Kidney epithelial cell (primary cell): Measurements from ENCODE around the gene ANKRD28. TPM values are rescaled to one million over a fixed set of nuclear protein-coding genes. Genes with fewer than 3 reads are reported as not detected.
"Not testable (repeated sequence)": the region's sequence is repeated elsewhere in the genome, so short reads cannot be mapped to it uniquely, and the experiment has no call there.

Source experiments
- DNase-seq: peaks from one replicate; pipeline ENCODE4 v3.0.0-alpha.2; 2010; ENCODE audit warnings: low read depth
- H3K27me3 ChIP-seq: 2 replicates; pipeline ENCODE4 v1.6.0; 2011; ENCODE audit warnings: low read length; ENCODE audit not compliant: control insufficient read depth, insufficient read depth
- H3K36me3 ChIP-seq: 2 replicates; pipeline ENCODE4 v1.5.1; 2011; ENCODE audit warnings: low read length; ENCODE audit not compliant: control insufficient read depth, insufficient read depth
- H3K4me3 ChIP-seq: 2 replicates; pipeline ENCODE4 v1.5.1; 2011; ENCODE audit warnings: low read depth, mild to moderate bottlenecking, control low read depth, low read length
- CTCF ChIP-seq: IDR thresholded peaks from 2 replicates; pipeline ENCODE4 v1.5.1; 2011; ENCODE audit warnings: mild to moderate bottlenecking, moderate library complexity, low read length, control low read depth, inconsistent platforms; ENCODE audit not compliant: insufficient read depth, poor library complexity, severe bottlenecking
- total RNA-seq: library from RNA; depleted of rRNA; stranded (reverse); fragments of >200 nt; gene quantifications from 2 replicates; pipeline ENCODE4 v1.2.3, GENCODE V29; 2015

ANKRD28 gene
- total RNA-seq, 1 donor from 2014 or later: 27.4 TPM

DNA sequence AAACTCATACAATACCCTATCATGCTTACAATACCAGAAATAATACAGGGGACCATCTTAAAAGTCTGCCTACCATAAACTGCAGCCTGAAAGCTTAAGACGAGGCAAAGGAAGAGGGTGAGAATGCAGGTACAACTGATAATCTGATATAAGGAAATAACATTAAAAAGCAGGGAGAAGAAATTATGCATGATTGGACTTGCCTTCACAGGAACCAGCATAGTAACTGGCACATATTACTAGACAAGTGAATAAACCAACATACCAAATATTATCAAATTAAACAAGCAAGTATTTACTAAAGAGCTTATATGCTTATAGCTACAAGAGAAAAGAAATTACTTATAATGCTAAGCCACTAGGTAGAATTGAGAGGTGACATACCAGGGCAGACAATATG, 18.7 kb downstream of the ANKRD28 start:
- Histone ChIP-seq H3K4me3 (no peak overlapping the region), H3K27me3 (no peaks in the 10 kb centered on the region), H3K36me3 (no peaks in the 10 kb centered on the region)
- DNase-seq: no peak
- no peak for TF ChIP-seq CTCF

- Histone ChIP-seq H3K36me3 (no peaks in the 10 kb centered on the region), H3K4me3 (no peak overlapping the region), H3K27me3 (no peaks in the 10 kb centered on the region)
- no peak for TF ChIP-seq CTCF
- no peak for DNase-seq
Measured at GRCh38 chr3:15778332-15778858, 19.4 kb downstream of the ANKRD28 start.

DNA sequence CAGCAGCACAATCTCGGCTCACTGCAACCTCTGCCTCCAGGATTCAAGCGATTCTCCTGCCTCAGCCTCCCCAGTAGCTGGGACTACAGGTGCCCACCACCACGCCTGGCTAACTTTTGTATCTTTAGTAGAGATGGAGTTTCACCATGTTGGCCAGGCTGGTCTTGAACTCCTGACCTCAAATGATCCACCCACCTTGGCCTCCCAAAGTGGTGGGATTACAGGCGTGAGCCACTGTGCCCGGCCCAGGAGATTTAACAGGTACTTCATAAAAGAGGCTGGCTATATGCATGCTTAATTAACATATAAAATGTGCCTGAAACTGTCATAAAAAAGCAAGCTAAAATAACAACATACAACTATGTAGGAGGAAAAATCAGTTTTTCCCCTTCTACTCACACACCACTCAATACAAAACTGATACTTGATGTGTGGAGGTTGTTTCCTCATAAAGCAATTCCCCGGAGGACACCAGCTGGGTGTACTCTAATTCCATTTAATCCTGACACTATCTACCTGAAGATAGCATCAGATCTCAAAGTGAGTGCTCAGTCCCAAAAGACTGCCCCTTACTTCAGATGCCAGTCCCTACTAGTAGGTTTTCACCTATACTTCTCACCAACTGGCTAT, 22.7 kb downstream of the ANKRD28 start:
- H3K27me3 ChIP-seq, DNase-seq, H3K36me3 ChIP-seq: not testable (repeated sequence)

DNA sequence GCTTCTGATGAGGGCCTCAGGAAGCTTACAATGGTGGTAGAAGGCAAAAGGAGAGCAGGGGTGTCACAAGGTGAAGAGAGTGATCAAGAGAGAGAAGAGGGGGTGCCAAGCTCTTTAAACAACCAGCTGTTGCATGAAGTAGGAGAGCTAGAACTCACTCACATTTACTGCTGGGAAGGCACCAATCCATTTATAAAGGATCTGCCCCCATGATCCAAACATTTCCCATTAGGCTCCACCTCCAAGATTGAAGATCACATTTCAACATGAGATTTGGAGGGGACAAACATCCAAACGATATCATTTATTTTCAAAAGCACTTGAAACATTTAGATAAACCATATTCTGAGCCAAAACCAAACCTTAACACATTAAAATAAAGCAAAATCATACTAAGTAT, 26.3 kb downstream of the ANKRD28 start:
- no peak for TF ChIP-seq CTCF
- Histone ChIP-seq H3K36me3 (no peaks in the 10 kb centered on the region), H3K27me3 (no peaks in the 10 kb centered on the region), H3K4me3 (no peak overlapping the region)
- no peak for DNase-seq

More for the DNA sequence above, 22.7 kb downstream of the ANKRD28 start:
- not testable (repeated sequence) for H3K4me3 ChIP-seq

DNA sequence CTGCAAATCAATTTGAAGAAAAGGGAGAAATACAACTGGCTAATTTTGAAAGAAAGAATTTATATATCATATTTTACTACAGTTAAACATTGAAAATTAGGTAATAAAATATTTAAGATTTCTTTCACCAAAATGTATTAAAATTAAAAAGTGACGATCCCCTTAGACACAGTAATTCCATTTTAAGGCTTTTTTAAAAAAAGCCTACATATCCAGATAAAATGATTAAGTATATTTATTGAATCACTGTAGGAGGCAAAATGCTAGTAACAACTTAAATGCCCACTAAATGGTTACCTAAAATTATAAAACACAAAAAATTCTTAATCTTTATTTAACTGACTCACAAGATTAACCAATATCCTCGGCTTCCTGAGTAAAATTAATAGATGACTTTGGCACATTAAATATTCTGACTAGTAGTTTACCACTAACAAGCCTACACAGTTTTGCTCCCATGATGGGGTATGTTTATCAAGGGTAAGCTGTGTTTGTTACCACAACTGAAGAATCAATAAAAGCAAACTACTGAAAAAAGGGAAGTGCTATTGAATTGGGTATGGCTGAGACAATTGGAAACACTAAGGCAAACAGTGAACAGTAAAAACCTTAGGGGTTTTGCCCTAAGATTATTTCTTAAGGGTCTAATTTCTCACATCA, 28.4 kb downstream of the ANKRD28 start:
- no peak for TF ChIP-seq CTCF
- H3K36me3 ChIP-seq: no peaks in the 10 kb centered on the region
- no peak overlapping the region for H3K4me3 ChIP-seq
- DNase-seq: no peak
- H3K27me3 ChIP-seq: no peaks in the 10 kb centered on the region

DNA sequence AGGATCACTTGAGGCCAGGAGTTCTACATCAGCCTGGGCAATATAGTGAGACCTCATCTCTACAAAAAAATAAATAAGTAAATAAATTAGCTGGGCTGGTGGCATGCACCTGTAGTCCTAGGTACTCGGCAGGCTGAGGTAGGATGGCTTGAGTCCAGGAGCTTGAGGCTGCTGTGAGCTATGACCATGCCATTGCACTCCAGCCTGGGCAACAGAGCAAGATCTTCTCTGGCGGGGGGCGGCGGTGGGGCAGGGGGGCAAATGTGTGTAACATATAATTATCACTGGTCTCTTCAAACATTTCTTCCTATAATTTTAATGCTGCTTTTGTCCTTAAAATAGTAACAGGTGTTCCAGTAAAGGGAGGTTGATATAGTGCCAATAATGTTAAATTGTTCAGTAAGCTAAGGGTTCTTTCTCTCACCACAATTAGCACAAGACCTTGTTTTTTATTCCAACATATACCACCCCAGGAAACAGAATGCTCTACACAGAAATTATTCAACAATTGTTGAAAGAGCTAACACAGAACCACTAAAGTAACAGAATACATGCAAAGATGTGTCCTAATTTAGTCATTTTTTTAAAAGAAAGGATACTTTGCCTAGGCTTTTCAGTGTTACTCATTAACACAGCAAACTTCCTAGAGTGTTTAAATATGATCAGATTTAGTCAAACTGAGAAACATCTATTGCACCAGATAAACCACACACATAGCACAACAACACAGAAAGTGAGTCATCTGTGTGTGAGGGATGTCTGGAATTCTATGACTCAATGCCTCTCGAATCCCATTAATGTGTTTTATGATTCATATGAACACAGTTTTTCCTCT, 29.1 kb downstream of the ANKRD28 start:
- Histone ChIP-seq H3K4me3 (no peak overlapping the region), H3K27me3 (no peaks in the 10 kb centered on the region), H3K36me3 (no peaks in the 10 kb centered on the region)
- peak; percentile 97 for DNase-seq
- no peak for TF ChIP-seq CTCF
